GM12872 (cell line): ENCODE results near the gene CCHCR1.

Experiments
- CTCF ChIP-seq: IDR thresholded peaks from 3 replicates; pipeline ENCODE4 v1.5.1; 2011; ENCODE audit warnings: low read depth, mild to moderate bottlenecking, low read length, moderate library complexity; ENCODE audit not compliant: insufficient read depth

Gene CCHCR1

GRCh38 chr6:31179896-31180295 is 22.3 kb upstream of the CCHCR1 start:
- no peak for TF ChIP-seq CTCF

DNA sequence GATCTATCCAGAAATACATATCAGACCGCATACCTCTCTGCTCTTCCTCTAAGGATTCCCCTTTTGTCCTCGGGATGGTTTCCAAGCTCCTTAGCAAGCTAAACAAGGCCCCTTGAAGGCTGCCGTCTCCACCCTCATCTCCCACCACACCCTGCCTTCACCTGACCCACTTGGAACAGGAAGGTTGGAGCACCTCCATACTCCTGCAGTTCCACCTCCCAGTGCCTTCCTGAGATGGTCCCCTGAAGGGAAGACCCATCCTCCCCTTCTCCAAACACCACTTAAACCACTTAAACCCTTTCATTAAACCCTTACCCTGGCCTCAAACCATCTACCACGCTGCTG is 21.4 kb upstream of the CCHCR1 start:
- no peak for TF ChIP-seq CTCF

DNA sequence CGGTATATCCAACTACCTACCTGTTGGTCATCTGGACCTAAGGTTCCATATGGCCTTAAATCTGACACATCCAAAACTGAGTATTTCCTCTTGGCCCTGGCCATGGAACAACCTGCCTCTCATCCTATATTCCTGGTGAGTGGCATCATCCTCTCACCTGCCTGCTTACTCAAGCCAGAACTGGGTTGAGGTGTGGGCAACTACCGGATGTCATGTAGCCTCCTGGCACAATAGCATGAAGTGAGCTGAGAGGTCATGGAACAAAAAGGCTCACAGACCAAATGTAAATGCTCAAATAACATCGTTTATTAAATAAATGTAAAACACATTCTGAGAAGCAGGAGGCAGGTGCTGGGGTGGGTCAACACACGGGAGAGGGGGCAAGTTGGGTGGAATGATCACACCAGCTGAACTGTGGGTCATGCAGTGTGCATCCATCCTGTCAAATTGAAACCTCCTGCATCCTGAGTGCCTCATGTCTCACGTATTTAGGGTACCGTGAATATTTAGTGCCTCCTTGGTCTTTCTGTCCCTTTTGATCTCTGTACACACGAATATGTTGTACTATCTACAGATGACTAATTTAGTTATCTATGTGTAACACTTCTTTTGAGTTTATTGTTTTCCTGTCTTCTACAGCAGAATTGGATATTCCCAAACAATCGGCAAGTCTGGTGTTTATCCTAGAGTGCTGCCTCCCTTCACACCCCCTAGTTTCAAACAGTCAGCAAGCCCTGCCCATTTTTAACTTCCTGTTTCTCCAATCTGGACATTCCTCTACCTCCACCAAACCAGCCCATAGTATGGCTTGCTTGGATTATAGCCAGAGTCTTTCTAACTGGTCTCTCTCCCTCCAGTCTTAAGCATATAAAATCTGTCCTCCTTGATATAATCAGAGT is 20.8 kb upstream of the CCHCR1 start:
- no peak for TF ChIP-seq CTCF

DNA sequence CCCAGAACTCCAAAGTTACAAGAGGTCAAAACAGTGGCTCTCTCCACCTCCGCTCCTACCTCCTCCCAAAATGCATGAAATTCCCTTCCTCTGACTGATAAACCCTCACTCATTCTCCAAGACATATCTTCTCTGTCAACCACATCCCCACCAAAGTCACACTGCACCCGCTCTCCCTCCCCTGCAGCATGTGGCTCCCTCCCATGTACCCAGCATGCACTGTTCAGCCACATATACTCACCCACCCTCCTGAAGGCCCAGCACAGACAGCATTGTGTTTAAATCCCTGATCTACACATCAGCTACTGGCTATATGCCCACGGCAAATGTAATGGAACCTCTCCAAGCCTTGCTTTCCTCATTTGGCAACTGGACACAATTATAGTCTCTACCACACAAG is 18.4 kb upstream of the CCHCR1 start:
- no peak for TF ChIP-seq CTCF

DNA sequence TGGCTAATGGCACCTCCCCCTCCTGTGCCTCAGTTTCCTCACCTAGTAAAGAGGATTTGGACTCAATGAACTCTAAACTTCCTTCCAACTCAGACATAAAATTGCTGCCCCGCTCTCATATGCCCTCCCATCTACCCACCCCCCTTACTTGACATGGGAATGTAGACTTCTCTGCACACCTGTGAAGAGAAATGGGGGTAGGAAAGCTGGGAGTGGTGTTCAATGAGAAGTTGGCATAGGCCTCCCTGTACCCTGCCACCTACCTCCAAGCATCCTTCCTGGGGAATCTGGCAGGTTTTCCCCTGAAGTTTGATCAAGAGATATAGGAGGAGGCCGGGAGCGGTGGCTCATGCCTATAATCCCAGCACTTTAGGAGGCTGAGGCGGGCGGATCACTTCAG is 16.8 kb upstream of the CCHCR1 start:
- TF ChIP-seq CTCF: no peak

- TF ChIP-seq CTCF: no peak
Measured at GRCh38 chr6:31173406-31173805, 15.8 kb upstream of the CCHCR1 start.

- TF ChIP-seq CTCF: no peak
Measured at GRCh38 chr6:31172973-31173384, 15.4 kb upstream of the CCHCR1 start.
